Neural cell (in vitro differentiated cells): Measurements from ENCODE around the gene EPAS1.

Source experiments
- CTCF ChIP-seq: fragments of 450-650 bp; IDR thresholded peaks from 2 replicates; pipeline ENCODE4 v1.5.1; 2014; ENCODE audit warnings: antibody characterized with exemption, mild to moderate bottlenecking, moderate library complexity; ENCODE audit not compliant: poor library complexity, severe bottlenecking
- EP300 ChIP-seq: fragments of 450-650 bp; conservative IDR thresholded peaks from 2 replicates; pipeline ENCODE4 v1.6.1; 2014; ENCODE audit warnings: antibody characterized with exemption, mild to moderate bottlenecking, moderate library complexity; ENCODE audit not compliant: poor library complexity, severe bottlenecking
- EZH2 ChIP-seq: fragments of 200-600, 300-800 bp; shearing (Covaris generic), sonication (generic); IDR thresholded peaks from 2 replicates; pipeline ENCODE4 v1.6.1; 2014; ENCODE audit warnings: antibody characterized with exemption, low read length, borderline replicate concordance, mild to moderate bottlenecking; ENCODE audit not compliant: insufficient read depth, poor library complexity, severe bottlenecking
- MXI1 ChIP-seq: fragments of 450-650 bp; conservative IDR thresholded peaks from 2 replicates; pipeline ENCODE4 v1.6.1; 2014; ENCODE audit warnings: antibody characterized with exemption, mild to moderate bottlenecking; ENCODE audit not compliant: poor library complexity, severe bottlenecking
- POLR2AphosphoS5 ChIP-seq: IDR thresholded peaks from 2 replicates; pipeline ENCODE4 v1.6.1; 2012
- REST ChIP-seq: IDR thresholded peaks from 2 replicates; pipeline ENCODE4 v1.6.1; 2012; ENCODE audit warnings: borderline replicate concordance
- TAF1 ChIP-seq: IDR thresholded peaks from 2 replicates; pipeline ENCODE4 v1.6.1; 2012; ENCODE audit warnings: low read depth

- no peak for TF ChIP-seq CTCF
- no peak for TF ChIP-seq REST
- no peak for TF ChIP-seq POLR2AphosphoS5
- TF ChIP-seq MXI1 = no peak
- TF ChIP-seq EZH2 = no peak
- no peak for TF ChIP-seq EP300
- TF ChIP-seq TAF1 = no peak
Measured at GRCh38 chr2:46306330-46306751, 9.1 kb downstream of the EPAS1 start.
